H1 (cell line): ENCODE data around the gene MAGI3. TPM values are rescaled to one million over a fixed set of nuclear protein-coding genes. Genes with fewer than 3 reads are reported as not detected.

Experiments
- CTCF ChIA-PET: fragments of 300-600 bp; sonication (Branson Sonifier 250); formaldehyde crosslinking; loops from one replicate; lab custom pipeline; 2021; ENCODE audit not compliant: partially characterized antibody; lab: Charles Lee
- POLR2A ChIA-PET: fragments of 300-600 bp; sonication (Branson Sonifier 250); formaldehyde crosslinking; loops from one replicate; lab custom pipeline; 2021; ENCODE audit warnings: inconsistent platforms; ENCODE audit not compliant: partially characterized antibody; lab: Charles Lee
- DNase-seq, 2 experiments: peaks; one replicate each; pipeline versions ENCODE4 v3.0.0 to v3.0.0-alpha.2; 2010 to 2022; ENCODE audit warnings: low spot score in 2 of 2, low read depth in 1 of 2, mixed read lengths in 1 of 2
- FAIRE-seq: peaks from 2 replicates; lab custom pipeline; 2011; peaks lifted over from hg19 to GRCh38; lab: Jason Lieb, UNC
- H2AFZ ChIP-seq: 2 replicates; pipeline ENCODE4 v1.8.1; 2012; ENCODE audit warnings: low read length, inconsistent platforms
- H2AK5ac ChIP-seq: 2 replicates; pipeline ENCODE4 v1.6.1; 2013; ENCODE audit warnings: low read depth, low read length
- H2BK120ac ChIP-seq: replicated peaks from 2 replicates; pipeline ENCODE3; 2013; ENCODE audit warnings: low read depth, low read length, inconsistent platforms
- H2BK12ac ChIP-seq: 2 replicates; pipeline ENCODE4 v1.6.1; 2013; ENCODE audit warnings: low read depth, low read length
- H2BK15ac ChIP-seq: 2 replicates; pipeline ENCODE4 v1.6.1; 2013; ENCODE audit warnings: low read length
- H2BK20ac ChIP-seq: 2 replicates; pipeline ENCODE4 v1.6.1; 2013; ENCODE audit warnings: low read length
- H2BK5ac ChIP-seq: 2 replicates; pipeline ENCODE4 v1.6.1; 2013; ENCODE audit warnings: low read depth, low read length
- H3K14ac ChIP-seq: 2 replicates; pipeline ENCODE4 v1.6.1; 2013; ENCODE audit warnings: inconsistent platforms; ENCODE audit not compliant: insufficient read length
- H3K18ac ChIP-seq: 2 replicates; pipeline ENCODE4 v1.6.1; 2013; ENCODE audit warnings: low read length; ENCODE audit errors: extremely low read depth
- H3K23ac ChIP-seq: 2 replicates; pipeline ENCODE4 v1.6.1; 2013; ENCODE audit warnings: inconsistent platforms; ENCODE audit not compliant: insufficient read length
- H3K23me2 ChIP-seq: 2 replicates; pipeline ENCODE4 v1.6.1; 2013; ENCODE audit warnings: low read depth, low read length
- H3K27ac ChIP-seq: 2 replicates; pipeline ENCODE4 v1.6.1; 2011; ENCODE audit warnings: low read depth, low read length, inconsistent platforms
- H3K27me3 ChIP-seq, 4 experiments: replicated peaks in 1 of 4; 1 replicate in 1 of 4; 2 replicates in 3 of 4; pipeline versions ENCODE4 v1.6.1 to v1.8.1; 2011 to 2013; ENCODE audit warnings: low read length in 3 of 4, mild to moderate bottlenecking in 3 of 4, inconsistent platforms in 2 of 4, mixed read lengths in 2 of 4, moderate library complexity in 1 of 4; ENCODE audit not compliant: control insufficient read depth in 3 of 4, insufficient read depth in 3 of 4; ENCODE audit errors: extremely low read depth in 1 of 4
- H3K36me3 ChIP-seq, 4 experiments: 2 replicates each; pipeline versions ENCODE4 v1.6.1 to v1.8.1; 2011 to 2013; ENCODE audit warnings: mild to moderate bottlenecking in 4 of 4, low read length in 3 of 4, moderate library complexity in 2 of 4, control low read depth in 1 of 4, inconsistent platforms in 1 of 4; ENCODE audit not compliant: insufficient read depth in 4 of 4, control insufficient read depth in 2 of 4
- H3K4ac ChIP-seq: replicated peaks from 2 replicates; pipeline ENCODE3; 2013; ENCODE audit warnings: low read length, low read depth, mixed read lengths, inconsistent platforms; ENCODE audit not compliant: insufficient read length
- H3K4me1 ChIP-seq, 4 experiments: replicated peaks in 1 of 4; 1 replicate in 1 of 4; 2 replicates in 3 of 4; pipeline versions ENCODE4 v1.6.1 to v1.8.1; 2011 to 2013; ENCODE audit warnings: low read length in 3 of 4, inconsistent platforms in 2 of 4, mixed read lengths in 1 of 4; ENCODE audit not compliant: insufficient read depth in 4 of 4, control insufficient read depth in 3 of 4
- H3K4me2 ChIP-seq, 2 experiments: 2 replicates each; pipeline versions ENCODE4 v1.6.1 to v1.8.1; 2011 to 2013; ENCODE audit warnings: low read depth in 2 of 2, low read length in 2 of 2, control low read depth in 1 of 2, inconsistent platforms in 1 of 2, mild to moderate bottlenecking in 1 of 2; ENCODE audit not compliant: insufficient read depth in 1 of 2
- H3K4me3 ChIP-seq, 4 experiments: fragments of 200-600, 300-600 bp in 1 of 4; sonication (generic), shearing (Covaris generic), sonication (Bioruptor Twin) in 1 of 4; 2 replicates each; pipeline versions ENCODE4 v1.5.1 to v1.8.1; 2011 to 2016; ENCODE audit warnings: low read length in 4 of 4, low read depth in 3 of 4, control low read depth in 2 of 4, inconsistent platforms in 2 of 4, mild to moderate bottlenecking in 2 of 4, mixed read lengths in 1 of 4, moderate library complexity in 1 of 4; ENCODE audit not compliant: insufficient read depth in 2 of 4; ENCODE audit errors: extremely low read depth in 1 of 4
- H3K56ac ChIP-seq: replicated peaks from 2 replicates; pipeline ENCODE3; 2013; ENCODE audit warnings: low read depth, mild to moderate bottlenecking, mixed read lengths, low read length, inconsistent platforms; ENCODE audit not compliant: insufficient read length
- H3K79me1 ChIP-seq: 2 replicates; pipeline ENCODE4 v1.6.1; 2013; ENCODE audit warnings: low read depth, low read length, control low read depth
- H3K79me2 ChIP-seq, 2 experiments: 2 replicates each; pipeline versions ENCODE4 v1.6.1 to v1.8.1; 2012 to 2013; ENCODE audit warnings: low read length in 2 of 2, mild to moderate bottlenecking in 2 of 2, inconsistent platforms in 1 of 2; ENCODE audit not compliant: insufficient read depth in 2 of 2, control insufficient read depth in 1 of 2
- H3K9ac ChIP-seq, 4 experiments: replicated peaks in 1 of 4; 1 replicate in 1 of 4; 2 replicates in 3 of 4; pipeline versions ENCODE4 v1.6.1 to v1.8.1; 2011 to 2013; ENCODE audit warnings: low read depth in 3 of 4, low read length in 3 of 4, control low read depth in 2 of 4, mild to moderate bottlenecking in 2 of 4, moderate library complexity in 2 of 4, inconsistent platforms in 1 of 4; ENCODE audit errors: extremely low read depth in 1 of 4
- H3K9me3 ChIP-seq, 2 experiments: 2 replicates each; pipeline versions ENCODE4 v1.6.1 to v1.8.1; 2012 to 2013; ENCODE audit warnings: mild to moderate bottlenecking in 2 of 2, moderate library complexity in 2 of 2, control low read depth in 1 of 2, inconsistent platforms in 1 of 2, low read depth in 1 of 2, low read length in 1 of 2, mixed read lengths in 1 of 2; ENCODE audit not compliant: insufficient read depth in 2 of 2
- H4K20me1 ChIP-seq, 2 experiments: replicated peaks in 1 of 2; 2 replicates each; pipeline versions ENCODE3 to v1.8.1; 2011 to 2013; ENCODE audit warnings: inconsistent platforms in 2 of 2, low read length in 2 of 2, mild to moderate bottlenecking in 1 of 2; ENCODE audit not compliant: insufficient read depth in 2 of 2, control insufficient read depth in 1 of 2
- H4K5ac ChIP-seq: 2 replicates; pipeline ENCODE4 v1.6.1; 2013; ENCODE audit warnings: low read length, low read depth, mixed read lengths, inconsistent platforms; ENCODE audit not compliant: insufficient read length
- H4K8ac ChIP-seq: 2 replicates; pipeline ENCODE4 v1.8.0; 2013; ENCODE audit warnings: mild to moderate bottlenecking, moderate library complexity, low read length, inconsistent platforms; ENCODE audit not compliant: insufficient read depth; ENCODE audit errors: extremely low read depth
- H4K91ac ChIP-seq: replicated peaks from 2 replicates; pipeline ENCODE3; 2013; ENCODE audit warnings: low read length, mixed read lengths, inconsistent platforms; ENCODE audit not compliant: insufficient read length
- ATF2 ChIP-seq: IDR thresholded peaks from 2 replicates; pipeline ENCODE4 v1.6.1; 2012; ENCODE audit warnings: low read length, inconsistent platforms
- CEBPB ChIP-seq: IDR thresholded peaks from 2 replicates; pipeline ENCODE4 v1.6.1; 2012; ENCODE audit warnings: low read depth, low read length
- EZH2 ChIP-seq: fragments of 200-600 bp; sonication (generic); IDR thresholded peaks from 2 replicates; pipeline ENCODE4 v1.7.1; 2012; ENCODE audit warnings: low read depth, mild to moderate bottlenecking, moderate library complexity, low read length, inconsistent platforms; ENCODE audit not compliant: severe bottlenecking
- PHF8 ChIP-seq: fragments of 200-600 bp; sonication (generic); conservative IDR thresholded peaks from 2 replicates; pipeline ENCODE4 v1.7.1; 2012; ENCODE audit warnings: low read depth, mild to moderate bottlenecking, inconsistent platforms, low read length, moderate library complexity
- RXRA ChIP-seq: IDR thresholded peaks from 2 replicates; pipeline ENCODE4 v1.6.1; 2011; ENCODE audit warnings: low read depth, mild to moderate bottlenecking, low read length, moderate library complexity; ENCODE audit not compliant: insufficient read depth
- YY1 ChIP-seq: IDR thresholded peaks from 2 replicates; pipeline ENCODE4 v1.6.1; 2011; ENCODE audit warnings: low read depth, mild to moderate bottlenecking, low read length
- polyA plus RNA-seq, 7 experiments: library from polyadenylated mRNA; depleted of rRNA in 3 of 7; stranded (reverse) in 5 of 7; unstranded in 2 of 7; fragments of >200 nt in 5 of 7; fragments of 200-250 nt in 2 of 7; gene quantifications; 1 replicate in 5 of 7; 2 replicates in 1 of 7; 4 replicates in 1 of 7; pipeline versions ENCODE4 v1.2.1 to v1.2.3, GENCODE V29; 2011 to 2013; ENCODE audit warnings: missing spikeins in 2 of 7, mixed read lengths in 2 of 7
- total RNA-seq: library from RNA; stranded (reverse); fragmentation: NEBNext Ultra II Directional; extraction: Animal tissue kit (Norgen Biotek cat#: 25700); gene quantifications from 2 replicates; pipeline ENCODE4 v1.2.1, GENCODE V29; 2021

The MAGI3 gene
- total and polyA plus RNA-seq, 2 of the 8 experiments (the other 6 are each of a cell fraction or from before 2014, with no cell fraction given), result 2.3 to 7.8 TPM

GRCh38 chr1:113652771-113653170 lies 262.5 kb downstream of the MAGI3 start:
- H2AK5ac ChIP-seq, result no peak overlapping the region
- FAIRE-seq, result no peak

More at GRCh38 chr1:113652771-113653170, 262.5 kb downstream of the MAGI3 start:
- H4K5ac ChIP-seq, result no peak overlapping the region
- no peak overlapping the region for H2BK12ac ChIP-seq
- H2AFZ ChIP-seq, result no peak overlapping the region
- no peaks in the 10 kb centered on the region for H3K4me1 ChIP-seq
- DNase-seq, result no peak
- H4K20me1 ChIP-seq, result no peaks in the 10 kb centered on the region
- CTCF ChIA-PET, result interaction anchor here (1.2 kb wide), 1 partner anchor 164 kb away, joined by 3 read pairs; no protein-coding TSS in a partner anchor
- no peak overlapping the region for H2BK5ac ChIP-seq
- H3K27ac ChIP-seq, result no peak overlapping the region
- no peak overlapping the region for H3K18ac ChIP-seq
- no peak for TF ChIP-seq RXRA
- TF ChIP-seq ATF2, result no peak
- no peak for TF ChIP-seq YY1
- no peak for TF ChIP-seq PHF8
- no peak for TF ChIP-seq EZH2
- TF ChIP-seq CEBPB, result no peak
- H3K9me3 ChIP-seq, result no peaks in the 10 kb centered on the region
- H3K14ac ChIP-seq, result no peak overlapping the region
- H3K56ac ChIP-seq, result no peak overlapping the region
- no peak overlapping the region for H3K23ac ChIP-seq
- no peaks in the 10 kb centered on the region for H3K79me2 ChIP-seq
- H4K91ac ChIP-seq, result no peak overlapping the region
- H3K4me3 ChIP-seq, result no peak overlapping the region
- no peak overlapping the region for H3K4me2 ChIP-seq
- H2BK120ac ChIP-seq, result no peak overlapping the region
- H2BK15ac ChIP-seq, result no peak overlapping the region
- H3K9ac ChIP-seq, result no peak overlapping the region
- no peak overlapping the region for H2BK20ac ChIP-seq
- POLR2A ChIA-PET, result no interaction called here
- no peak overlapping the region for H3K4ac ChIP-seq
- no peaks in the 10 kb centered on the region for H3K23me2 ChIP-seq
- no peak overlapping the region for H4K8ac ChIP-seq
- no peaks in the 10 kb centered on the region for H3K36me3 ChIP-seq
- no peaks in the 10 kb centered on the region for H3K27me3 ChIP-seq
- H3K79me1 ChIP-seq, result no peaks in the 10 kb centered on the region
